Raji (cell line): ENCODE results near the gene CARS1.

ENCODE experiments used
- POLR2A ChIP-seq: IDR thresholded peaks from 2 replicates; pipeline ENCODE4 v1.6.1; 2011; ENCODE audit warnings: low read depth, low read length, control low read depth; ENCODE audit not compliant: insufficient read depth

CARS1 gene

GRCh38 chr11:3080733-3081385 is 23.6 kb upstream of the CARS1 start:
- no peak for TF ChIP-seq POLR2A

- TF ChIP-seq POLR2A, result no peak
Observed at GRCh38 chr11:3080104-3080503, 22.9 kb upstream of the CARS1 start.

- TF ChIP-seq POLR2A, result no peak
Observed at GRCh38 chr11:3077846-3078440, 20.7 kb upstream of the CARS1 start.

- TF ChIP-seq POLR2A, result no peak
Observed at GRCh38 chr11:3077189-3077836, 20.1 kb upstream of the CARS1 start.

- no peak for TF ChIP-seq POLR2A
Observed at GRCh38 chr11:3074912-3075589, 17.8 kb upstream of the CARS1 start.

- no peak for TF ChIP-seq POLR2A
Observed at GRCh38 chr11:3073029-3073435, 15.8 kb upstream of the CARS1 start.

GRCh38 chr11:3069425-3069824 is 12.2 kb upstream of the CARS1 start:
- TF ChIP-seq POLR2A, result no peak

GRCh38 chr11:3060436-3061025 is 3.3 kb upstream of the CARS1 start:
- no peak for TF ChIP-seq POLR2A

- no peak for TF ChIP-seq POLR2A
Observed at GRCh38 chr11:3058753-3059664, 1.8 kb upstream of the CARS1 start.

- no peak for TF ChIP-seq POLR2A
Observed at GRCh38 chr11:3056296-3057068, 741 bp downstream of the CARS1 start.

- no peak for TF ChIP-seq POLR2A
Observed at GRCh38 chr11:3055891-3056290, 1.3 kb downstream of the CARS1 start.

- TF ChIP-seq POLR2A, result no peak
Observed at GRCh38 chr11:3052567-3052966, 4.7 kb downstream of the CARS1 start.

- no peak for TF ChIP-seq POLR2A
Observed at GRCh38 chr11:3052109-3052479, 5.1 kb downstream of the CARS1 start.
